Activated CD8-positive, alpha-beta memory T cell treated with anti-CD3 and anti-CD28 coated beads, Interleukin-2, amount 50 U/mL, for 4 hours (primary cell): ENCODE results near the gene AEN.

Experiments
- DNase-seq: peaks from one replicate; pipeline ENCODE4 v3.0.0-alpha.2; 2020

AEN gene, protein sequence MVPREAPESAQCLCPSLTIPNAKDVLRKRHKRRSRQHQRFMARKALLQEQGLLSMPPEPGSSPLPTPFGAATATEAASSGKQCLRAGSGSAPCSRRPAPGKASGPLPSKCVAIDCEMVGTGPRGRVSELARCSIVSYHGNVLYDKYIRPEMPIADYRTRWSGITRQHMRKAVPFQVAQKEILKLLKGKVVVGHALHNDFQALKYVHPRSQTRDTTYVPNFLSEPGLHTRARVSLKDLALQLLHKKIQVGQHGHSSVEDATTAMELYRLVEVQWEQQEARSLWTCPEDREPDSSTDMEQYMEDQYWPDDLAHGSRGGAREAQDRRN

DNA sequence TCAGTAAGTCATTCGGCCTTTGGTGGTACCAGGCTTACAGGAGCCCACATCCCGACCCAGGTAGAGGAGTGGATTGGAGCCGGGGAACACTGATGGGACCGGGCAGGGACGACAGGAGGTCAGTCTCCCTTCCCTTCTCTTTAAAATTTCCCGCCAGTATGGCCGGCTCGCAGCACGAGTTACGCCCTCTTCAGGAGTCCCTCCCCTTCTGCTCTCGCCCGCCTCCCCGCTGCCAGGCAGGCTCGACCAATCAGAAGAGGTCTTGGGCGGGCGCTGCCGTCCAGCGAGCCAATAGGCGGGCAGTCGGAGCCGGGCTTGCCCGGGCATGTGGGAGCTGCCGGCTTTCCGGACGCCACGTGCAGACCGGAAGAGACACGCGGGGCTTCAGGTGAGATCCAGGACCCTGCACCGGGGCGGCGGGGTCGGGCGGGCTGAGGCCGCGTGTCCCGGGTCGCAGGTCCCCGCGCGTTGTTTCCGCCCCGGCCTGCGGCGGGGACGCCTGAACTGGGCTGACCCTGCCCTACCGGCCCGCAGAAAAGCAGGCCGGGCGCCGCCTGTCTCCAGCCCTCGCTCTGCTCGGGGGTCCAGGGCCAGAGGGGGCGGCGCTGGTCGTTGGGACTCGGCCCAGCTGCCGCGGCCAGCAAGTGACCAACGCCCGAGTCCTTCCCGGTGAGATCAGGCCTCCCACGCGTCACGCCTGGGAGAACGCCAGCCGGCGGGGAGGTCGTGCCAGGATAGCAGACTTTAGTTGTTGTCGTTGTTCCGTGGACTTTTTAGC is at the start of gene AEN:
Gene AEN, plus strand, starts transcription at position 346 of the 778 bp plus-strand sequence. CDS start 4,870 bp downstream, outside the sequence.
- DNase-seq: peak; percentile 93

DNA sequence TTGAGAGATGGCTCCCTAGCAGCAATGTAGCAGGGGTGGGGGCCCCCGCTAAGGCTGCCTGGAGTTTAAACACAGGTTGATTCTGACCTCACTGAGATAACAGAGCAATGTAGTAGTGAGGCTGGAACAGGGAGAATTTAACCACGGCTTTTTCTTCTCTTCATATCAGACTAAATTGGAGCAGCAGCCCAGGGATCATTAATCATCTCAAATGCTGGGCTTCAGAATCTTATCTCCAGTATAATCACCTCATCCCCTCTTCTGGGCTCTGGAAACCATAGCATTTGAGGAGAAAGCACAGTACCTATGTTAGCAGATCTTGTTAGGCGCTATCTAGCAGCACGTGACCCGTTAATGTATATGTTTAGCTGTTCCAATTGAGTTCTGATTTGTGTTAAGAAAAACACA is 49.3 kb upstream of the AEN start:
- no peak for DNase-seq

DNA sequence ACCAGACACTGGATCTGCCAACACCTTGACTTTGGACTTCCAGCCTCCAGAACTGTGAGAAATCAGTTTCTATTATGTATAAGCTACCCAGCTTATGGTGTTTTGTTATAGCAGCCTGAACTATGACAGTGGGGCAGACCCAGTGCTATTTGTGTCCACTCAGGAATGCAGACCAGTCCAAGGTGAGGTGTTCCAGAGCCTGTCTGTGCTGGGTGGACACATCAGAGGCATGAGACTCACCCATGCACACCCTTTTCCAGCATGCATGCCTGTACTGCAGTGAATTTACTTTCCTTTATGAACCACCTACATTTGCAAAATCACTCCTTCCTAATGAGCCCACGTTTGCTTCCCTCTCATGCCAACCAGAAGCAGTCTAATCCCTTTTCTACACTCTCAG is 47.1 kb upstream of the AEN start:
- no peak for DNase-seq

DNA sequence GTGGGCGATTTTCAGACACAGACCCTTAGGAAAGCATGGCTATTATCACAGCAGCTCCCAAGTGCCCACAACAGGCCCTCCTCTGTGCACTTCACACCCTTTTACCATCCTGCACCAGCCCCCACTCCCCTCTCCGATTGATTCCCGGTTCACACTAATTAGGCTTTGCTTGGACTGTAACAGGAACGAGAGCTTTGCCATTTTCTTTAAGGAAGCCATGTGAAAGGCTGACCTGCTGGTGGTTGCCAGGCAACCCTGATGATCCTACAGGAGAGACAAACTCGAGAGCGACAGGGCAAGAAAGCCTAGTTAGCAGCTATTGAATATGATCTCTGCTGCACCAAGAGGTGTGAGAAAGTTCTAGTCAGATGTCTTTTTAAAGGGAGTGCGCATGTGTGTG is 46.5 kb upstream of the AEN start:
- no peak for DNase-seq

DNA sequence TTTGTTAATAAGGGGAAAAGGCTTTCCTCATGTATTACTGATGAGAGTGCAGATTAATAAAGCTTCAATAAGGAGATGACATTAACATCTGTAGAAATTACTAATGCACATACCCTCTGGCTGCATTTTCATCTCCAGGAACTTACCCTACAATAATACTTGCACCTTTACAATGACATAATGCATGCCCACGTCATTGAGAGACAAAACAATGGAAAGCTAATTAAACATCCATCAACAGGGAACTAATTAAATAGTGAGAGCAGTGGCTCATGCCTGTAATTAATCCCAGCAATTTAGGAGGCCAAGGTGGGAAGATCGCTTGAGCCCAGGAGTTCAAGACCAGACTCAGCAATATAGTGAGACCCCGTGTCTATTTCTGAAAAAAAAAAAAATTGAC is 41.8 kb upstream of the AEN start:
- no peak for DNase-seq

DNA sequence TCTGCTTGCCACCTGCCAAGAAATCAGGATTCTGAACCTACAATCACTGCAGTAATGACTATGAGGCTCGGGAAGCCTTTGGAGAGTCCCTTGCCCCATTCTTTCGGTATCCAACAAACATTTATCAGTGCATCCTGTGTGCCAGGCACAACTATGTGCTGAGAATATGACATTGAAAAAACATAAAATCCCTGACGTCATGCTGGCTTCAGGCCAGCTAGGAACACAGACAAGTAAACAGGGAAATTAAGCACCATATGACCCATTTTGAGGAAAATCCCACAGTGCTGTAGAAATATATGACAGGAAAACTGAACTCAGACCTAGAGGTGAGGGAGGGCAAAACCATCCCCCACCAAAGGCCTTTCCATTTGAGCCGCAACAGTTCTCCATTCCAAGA is 40.6 kb upstream of the AEN start:
- no peak for DNase-seq

DNA sequence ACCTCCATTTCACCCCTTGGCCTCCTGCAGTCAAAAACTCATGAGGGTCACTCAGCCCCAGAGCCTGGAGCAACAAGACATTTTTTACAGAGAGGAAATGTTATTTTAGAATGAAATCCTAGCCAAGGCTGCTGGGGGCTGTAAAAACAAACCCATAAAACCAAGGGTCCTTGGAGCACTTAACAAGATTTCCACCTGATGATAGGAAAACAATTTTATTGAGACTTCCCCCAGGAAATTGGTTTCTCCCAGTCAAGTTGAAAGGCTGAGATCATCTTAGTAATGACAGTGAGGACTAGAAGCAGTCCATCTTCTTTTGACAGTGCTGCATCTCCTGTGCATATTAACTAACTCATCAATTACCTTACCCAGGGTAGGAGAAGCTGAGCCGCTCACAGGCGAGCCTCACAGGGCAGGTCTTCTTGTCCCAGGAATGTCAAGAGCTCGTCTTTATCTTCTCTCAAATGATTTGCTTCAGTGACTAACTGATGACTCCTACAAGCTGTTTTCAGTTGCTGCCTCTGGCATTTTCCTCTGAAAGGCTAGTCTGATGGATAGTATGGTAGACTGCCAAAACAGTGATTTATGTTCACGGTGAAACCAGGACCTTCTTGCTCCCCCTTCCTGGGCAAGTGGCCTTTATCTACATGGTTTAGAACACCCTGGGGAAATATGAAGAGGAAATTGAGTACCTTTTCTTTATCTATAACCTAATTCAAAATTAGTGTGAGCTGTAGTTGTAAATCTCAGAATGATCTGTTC is 34.6 kb upstream of the AEN start:
- DNase-seq: no peak

DNA sequence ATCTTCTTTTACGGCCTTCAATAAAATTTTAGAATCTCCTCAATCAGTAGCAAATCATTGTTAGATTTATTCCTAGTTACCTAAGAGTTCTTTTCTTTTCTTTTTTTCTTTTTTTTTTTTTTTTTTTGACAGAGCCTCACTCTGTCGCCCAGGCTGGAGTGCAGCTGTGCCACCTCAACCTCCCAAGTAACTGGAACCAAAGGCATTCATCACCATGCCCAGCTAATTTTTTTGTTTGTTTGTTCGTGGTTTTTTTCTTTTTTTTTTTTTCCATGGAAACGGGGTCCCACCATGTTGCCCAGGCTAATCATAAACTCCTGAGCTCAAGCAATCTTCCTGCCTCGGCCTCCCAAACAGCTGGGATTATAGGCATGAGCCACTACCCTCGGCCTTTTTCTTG is 30.4 kb upstream of the AEN start:
- no peak for DNase-seq

DNA sequence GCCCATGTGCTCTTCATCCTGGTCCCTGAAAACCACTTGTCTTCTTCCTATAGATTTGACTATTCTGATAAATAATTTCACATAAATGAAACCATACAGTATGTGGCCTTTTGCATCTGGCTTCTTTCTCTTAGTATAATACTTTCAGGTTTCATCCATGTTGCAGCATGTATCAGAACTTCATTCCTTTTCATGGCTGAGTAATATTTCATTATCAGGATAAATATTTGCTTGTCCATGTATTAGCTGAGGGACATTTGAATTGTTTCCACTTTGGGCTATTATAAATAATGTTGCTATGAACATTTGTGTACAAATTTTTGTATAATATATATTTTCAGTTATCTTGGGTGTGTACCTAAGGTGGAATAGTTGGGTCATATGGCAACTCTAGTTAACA is 29.8 kb upstream of the AEN start:
- no peak for DNase-seq

DNA sequence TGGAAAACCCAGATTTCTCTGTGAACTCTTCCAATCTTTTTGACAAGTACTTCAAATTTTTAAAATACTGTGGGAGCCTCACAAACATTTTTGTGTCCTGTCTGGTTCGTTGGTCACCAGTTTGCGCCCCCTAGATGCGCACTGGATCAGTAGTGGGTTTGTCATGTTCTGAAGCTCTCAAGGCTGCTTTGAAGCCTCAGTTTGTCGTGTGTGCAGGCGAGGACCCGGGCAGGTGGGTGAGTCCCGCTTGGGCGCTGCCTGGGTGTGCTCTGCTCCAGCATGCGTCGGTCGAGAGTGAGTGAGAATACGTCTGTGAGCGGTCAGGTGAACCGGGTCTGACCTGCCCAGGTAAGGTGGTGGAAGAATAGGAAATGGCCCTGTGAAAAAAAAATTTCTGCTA is 17.3 kb upstream of the AEN start:
- no peak for DNase-seq

DNA sequence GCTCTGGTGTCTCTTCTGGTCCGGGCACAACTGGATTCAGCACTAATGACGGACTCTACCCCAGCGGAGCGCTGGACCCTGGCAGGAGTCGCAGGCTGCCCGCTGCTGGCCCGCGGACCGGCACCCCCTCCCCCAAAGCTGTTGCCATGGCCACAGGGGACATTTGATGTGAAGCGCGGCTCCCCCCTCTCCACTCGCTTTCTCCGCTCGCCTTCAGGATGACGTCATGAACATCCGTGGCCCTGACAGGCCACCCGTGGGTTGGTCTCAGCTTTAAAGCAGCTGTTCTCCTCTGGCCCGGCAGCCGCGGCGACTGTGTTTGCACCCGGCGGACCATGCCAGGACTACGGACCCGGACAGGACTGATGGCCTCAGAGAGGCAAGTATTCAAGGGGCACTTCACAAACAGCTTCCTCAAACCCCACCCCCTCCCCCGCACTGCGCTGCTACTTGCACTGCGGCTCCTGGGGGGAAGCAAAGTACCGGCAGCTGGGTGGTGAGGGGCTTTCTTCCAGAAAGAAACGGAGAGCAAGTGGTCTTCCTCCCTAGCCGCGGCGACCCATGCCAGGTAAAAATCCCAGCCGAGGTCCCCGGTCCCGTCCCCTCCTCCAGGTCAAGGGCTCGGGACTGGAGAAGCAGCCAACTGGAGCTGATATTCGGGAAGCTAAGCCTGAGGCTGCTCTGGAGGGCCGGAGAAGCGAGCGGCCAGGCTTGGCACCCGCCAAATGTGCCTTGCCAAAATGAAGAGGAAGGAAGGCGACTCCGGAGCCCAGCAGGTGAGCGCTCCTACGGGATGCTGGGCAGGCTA is 16.6 kb upstream of the AEN start:
- DNase-seq: no peak

DNA sequence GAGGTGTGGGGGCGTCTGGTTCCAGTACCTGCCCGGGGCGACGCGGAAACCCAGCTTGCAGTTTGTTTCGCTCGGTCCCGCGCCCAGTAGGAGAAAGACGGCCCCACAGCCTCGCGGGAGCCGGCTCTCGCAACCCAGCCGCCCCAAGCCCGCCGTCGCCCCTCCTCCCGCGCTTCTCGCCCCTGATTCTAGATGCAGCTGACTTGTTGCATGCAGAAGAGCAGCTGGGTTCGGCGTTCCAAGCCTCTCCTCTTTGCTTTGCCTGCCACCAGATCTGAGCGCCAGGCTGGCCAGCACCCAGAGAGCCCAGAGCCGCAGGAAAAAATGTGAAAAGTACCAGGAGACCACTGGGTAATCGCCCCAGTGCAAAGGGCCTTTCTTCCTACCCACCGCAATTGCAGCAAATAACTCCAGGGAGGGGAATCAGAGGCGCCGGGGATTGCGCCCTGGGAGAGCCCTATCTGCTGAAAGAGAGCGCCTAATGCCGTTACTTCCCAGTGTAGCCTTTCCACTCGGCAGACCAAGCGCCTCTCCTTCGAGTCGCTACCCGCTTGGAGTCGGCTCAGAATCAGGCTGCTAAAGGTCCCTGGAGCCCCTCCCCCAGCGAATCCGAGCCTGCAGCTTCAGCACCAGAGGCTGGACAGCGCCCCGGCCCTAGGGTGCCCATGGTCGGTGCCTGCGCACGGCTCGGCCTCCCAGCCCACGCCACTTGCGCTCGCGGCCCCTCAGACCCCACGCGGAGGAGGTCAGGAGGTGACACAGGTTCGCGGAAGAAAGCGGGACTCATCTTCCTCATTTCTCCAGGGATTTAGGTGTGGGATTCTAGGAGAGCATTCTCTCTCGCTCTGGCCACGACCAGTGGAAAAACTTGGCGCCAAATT is 15.7 kb upstream of the AEN start:
- DNase-seq: peak; percentile 45

DNA sequence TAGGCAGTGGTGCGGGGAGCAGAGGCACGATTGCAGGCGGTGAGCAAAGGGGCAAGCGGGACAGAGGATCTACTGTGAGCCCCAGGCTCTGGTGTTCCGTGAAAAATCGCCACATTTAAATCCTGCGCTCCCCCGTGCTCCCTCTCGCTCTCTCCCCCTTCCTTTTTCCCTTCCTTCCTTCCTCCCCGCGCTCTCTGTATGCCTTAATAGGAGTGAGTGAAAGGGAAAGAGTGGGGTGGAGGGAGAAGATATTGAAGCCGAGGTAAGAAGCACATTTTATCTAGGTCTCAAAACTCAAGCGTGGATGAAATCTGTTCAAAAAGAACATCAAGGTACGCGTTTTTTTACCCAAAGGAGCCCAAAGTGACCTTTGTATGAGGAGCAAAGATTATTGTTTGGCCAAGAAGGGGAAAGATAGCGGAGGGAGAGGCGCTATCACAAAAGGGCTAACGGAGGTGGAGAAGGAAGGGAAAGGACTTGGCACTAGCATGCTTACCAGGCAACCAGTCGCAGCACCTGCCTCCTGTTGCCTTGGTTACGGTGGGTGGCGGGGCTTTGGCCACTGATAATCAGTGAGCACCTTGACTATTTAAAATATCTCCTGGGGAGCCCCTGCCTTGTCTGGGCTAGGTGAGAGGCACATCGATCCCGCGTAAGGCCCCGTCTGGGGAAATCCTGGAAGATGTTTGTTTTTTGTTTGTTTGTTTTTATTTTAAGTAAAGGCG is 14.9 kb upstream of the AEN start:
- DNase-seq: no peak

DNA sequence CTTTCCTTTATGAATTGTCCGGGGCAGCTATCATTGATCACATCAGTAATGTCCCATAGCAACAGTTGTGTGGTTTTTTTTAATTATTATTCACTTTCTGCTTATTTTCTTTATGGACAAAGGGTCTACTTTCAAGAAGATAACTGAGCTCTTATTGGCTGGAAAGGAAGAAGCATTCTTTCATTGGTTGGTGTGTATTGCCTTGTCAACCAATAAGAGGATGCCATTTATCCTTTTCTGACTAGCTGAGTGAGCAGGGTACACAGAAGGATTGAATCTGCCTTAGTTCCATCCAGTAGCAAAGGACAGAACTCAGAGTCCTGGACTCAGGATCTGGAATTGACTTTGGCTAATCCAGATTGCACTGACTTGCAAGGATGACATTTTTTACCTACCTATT is 13.2 kb upstream of the AEN start:
- DNase-seq: no peak

DNA sequence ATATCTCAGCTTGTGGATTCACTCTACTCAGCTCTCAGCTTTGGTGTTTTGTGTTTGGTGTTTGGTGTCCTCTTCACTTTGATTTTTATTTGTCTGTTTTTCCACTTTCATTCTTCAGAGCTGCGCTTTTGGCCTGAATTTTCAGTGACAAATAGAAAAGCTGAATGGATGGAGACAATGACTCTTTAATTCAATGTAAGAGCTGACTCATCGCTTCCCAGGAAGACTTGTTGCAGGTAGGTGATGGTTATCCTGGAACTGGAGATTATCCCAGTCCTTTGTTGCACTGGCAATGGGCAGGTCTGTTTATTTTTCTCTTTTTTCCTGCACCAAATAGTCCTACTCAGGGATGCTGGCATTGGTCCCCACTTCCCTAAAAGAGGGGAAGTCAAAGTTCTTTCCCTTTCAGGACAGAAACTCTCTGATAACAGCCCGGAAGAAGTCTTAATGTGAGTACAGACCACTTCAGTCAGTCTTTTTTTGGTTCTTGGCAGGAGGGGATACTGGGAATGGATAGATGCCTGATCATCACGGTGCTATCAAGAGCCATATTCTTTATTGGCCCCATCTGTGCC is 12.4 kb upstream of the AEN start:
- no peak for DNase-seq

DNA sequence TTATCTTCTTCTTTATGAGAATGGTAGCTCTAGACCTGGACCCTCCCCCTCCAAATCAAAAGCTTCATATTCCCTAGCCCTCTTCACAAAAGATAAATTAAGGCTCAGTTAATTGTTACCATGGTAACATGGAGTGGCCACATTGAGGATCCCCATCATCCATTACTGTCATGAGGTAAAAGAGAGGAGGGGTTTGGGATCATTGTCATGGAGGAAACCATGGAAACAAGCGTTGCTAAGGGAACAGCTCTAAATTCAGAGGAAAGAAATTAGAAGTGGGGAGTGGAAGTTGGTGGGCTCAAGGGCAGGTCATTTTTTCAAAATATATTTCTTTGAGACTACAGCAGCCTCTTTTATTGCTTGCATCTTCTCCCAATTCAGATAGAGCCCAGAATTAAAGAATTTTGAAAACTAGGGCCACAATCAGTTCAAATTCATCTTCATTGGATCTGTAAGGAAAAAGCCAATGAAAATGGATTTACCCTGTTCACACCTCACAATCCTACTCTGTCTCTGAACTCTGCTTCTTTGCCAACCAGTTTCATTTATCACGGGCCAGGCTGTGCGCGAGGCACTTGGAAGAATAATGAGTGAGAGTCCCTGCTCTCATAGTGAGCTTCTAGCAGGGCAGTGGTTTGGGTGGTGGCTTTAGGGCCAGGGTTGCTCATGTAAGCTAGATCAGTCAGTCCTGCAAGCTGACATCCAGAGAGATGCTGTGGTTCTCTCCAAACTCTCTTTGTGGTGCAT is 11.6 kb upstream of the AEN start:
- no peak for DNase-seq

DNA sequence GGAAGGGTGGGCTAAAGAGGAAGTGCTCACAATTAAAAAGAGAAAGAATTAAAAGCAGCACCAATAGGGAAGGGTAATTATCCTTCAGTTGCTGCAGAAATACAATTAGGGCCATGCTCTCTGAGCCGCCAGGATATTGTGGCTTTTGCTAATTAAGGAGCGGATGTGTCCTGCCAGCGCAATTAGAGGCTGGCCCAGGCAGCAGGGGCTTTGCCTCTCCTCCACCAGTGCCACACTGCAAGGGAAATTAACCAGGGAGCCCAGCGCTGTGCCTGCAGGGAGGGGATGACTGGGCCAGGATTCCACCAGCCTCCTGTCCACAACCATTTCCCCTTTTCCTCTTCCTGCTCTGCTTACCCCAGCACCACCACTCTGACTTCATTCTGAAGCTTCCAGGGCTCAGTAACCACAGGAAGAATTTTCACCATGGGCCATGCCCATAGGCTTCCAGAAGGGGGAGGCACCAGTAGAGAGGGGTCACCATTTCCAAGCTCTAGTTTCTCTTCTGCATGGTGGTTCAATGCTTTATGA is 10.4 kb upstream of the AEN start:
- DNase-seq: no peak

DNA sequence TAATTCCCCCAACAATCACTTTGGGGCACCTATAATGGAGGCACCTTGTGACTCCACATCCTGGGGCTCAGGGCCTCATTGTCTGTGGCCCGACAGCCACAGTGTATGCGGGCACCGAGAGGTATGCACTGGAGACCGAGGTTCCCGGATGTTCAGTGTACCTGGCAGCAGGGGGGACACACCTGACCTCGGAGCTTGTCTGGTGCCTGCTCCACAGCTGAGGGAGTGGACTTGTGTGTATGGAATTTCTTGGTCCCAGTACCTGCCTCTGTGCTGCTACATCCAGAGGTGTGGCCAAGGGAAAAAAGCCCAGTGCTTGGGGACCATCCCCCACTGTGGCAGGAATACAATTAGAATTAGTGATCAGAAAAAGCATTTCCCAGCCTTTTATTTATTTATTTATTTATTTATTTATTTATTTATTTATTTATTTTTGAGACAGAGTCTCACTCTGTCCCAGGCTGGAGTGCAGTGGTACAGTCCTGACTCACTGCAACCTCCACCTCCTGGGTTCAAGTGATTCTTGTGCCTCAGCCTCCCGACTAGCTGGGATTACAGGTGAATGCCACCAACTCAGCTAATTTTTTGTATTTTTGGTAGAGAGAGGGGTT is 8.8 kb upstream of the AEN start:
- DNase-seq: no peak
